ENCODE measurements around the gene ALKBH4.

GRCh38 chr7:102449136-102449535 is 15.5 kb downstream of the ALKBH4 start:
- no peak for TF ChIP-seq BHLHE40 (IDR thresholded peaks at IDR 0.05; ENCODE audit: low read depth, low read length)
- TF ChIP-seq CTCF (conservative IDR thresholded peaks at IDR 0.05; ENCODE audit: low read depth, low read length), result no peak
- TF ChIP-seq RAD21 (IDR thresholded peaks at IDR 0.05; ENCODE audit: low read length), result no peak
- TF ChIP-seq MAFK (IDR thresholded peaks at IDR 0.05; ENCODE audit: low read depth, low read length), result no peak
- TF ChIP-seq FOS (IDR thresholded peaks at IDR 0.05; ENCODE audit: low read depth, low read length), result no peak
- no peak for TF ChIP-seq RFX5 (IDR thresholded peaks at IDR 0.05; ENCODE audit: low read depth, low read length)
- TF ChIP-seq POLR2A (IDR thresholded peaks at IDR 0.05; ENCODE audit: low read depth, low read length), result no peak
- no peak for TF ChIP-seq RCOR1 (IDR thresholded peaks at IDR 0.05; ENCODE audit: insufficient replicate concordance, low read length)
- TF ChIP-seq NFE2L2 (IDR thresholded peaks at IDR 0.05; ENCODE audit: low read depth, low read length), result no peak
- no peak for TF ChIP-seq SMC3 (IDR thresholded peaks at IDR 0.05; ENCODE audit: low read depth, low read length)
- TF ChIP-seq, protein P1, sequence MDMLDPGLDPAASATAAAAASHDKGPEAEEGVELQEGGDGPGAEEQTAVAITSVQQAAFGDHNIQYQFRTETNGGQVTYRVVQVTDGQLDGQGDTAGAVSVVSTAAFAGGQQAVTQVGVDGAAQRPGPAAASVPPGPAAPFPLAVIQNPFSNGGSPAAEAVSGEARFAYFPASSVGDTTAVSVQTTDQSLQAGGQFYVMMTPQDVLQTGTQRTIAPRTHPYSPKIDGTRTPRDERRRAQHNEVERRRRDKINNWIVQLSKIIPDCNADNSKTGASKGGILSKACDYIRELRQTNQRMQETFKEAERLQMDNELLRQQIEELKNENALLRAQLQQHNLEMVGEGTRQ (IDR thresholded peaks at IDR 0.05; ENCODE audit: low read depth, low read length), result no peak
- TF ChIP-seq, protein P2, sequence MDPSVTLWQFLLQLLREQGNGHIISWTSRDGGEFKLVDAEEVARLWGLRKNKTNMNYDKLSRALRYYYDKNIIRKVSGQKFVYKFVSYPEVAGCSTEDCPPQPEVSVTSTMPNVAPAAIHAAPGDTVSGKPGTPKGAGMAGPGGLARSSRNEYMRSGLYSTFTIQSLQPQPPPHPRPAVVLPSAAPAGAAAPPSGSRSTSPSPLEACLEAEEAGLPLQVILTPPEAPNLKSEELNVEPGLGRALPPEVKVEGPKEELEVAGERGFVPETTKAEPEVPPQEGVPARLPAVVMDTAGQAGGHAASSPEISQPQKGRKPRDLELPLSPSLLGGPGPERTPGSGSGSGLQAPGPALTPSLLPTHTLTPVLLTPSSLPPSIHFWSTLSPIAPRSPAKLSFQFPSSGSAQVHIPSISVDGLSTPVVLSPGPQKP (IDR thresholded peaks at IDR 0.05; ENCODE audit: borderline replicate concordance, low read depth, low read length), result no peak
- no peak for TF ChIP-seq CEBPB (IDR thresholded peaks at IDR 0.05; ENCODE audit: low read depth, low read length)
